ENCODE results near the gene RGMB.

Gene RGMB

DNA sequence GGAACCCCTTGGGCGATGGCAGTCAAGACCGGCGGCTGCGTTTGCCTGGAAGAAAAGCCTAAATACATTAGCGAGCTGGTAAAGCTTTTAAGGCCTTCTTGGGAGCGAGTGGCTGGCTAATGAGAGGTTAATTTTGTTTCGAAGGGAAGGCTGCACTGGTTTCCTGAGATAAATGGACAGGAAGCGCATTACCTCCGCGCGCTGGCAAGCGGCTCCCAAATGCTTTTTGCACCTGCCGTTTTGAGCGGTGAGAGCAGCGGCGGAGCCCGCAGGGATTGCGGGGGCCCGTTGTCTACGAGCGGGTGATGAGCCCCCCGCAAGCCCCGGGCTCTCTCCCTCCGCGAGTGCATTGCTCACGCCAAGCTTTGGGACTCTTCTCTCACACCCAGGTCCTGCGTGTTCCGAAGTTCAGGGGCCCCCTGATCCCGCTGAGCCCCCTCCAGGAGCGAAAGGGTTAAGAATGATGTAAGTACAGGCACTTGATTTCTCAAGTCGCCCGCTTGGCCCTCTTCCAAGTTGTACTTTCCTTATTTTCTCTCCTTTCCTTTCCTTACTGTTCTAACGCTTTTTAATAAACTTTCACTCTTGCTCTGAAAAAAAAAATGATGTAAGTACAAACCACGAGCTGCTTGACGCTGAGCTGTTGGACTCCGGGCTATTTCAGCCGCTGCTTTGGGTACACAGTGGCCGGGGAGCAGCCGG lies 3.1 kb upstream of the RGMB start (continued):
- TF ChIP-seq, protein P1, sequence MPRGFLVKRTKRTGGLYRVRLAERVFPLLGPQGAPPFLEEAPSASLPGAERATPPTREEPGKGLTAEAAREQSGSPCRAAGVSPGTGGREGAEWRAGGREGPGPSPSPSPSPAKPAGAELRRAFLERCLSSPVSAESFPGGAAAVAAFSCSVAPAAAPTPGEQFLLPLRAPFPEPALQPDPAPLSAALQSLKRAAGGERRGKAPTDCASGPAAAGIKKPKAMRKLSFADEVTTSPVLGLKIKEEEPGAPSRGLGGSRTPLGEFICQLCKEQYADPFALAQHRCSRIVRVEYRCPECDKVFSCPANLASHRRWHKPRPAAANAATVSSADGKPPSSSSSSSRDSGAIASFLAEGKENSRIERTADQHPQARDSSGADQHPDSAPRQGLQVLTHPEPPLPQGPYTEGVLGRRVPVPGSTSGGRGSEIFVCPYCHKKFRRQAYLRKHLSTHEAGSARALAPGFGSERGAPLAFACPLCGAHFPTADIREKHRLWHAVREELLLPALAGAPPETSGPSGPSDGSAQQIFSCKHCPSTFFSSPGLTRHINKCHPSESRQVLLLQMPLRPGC (tag by site-specific recombination; IDR thresholded peaks at IDR 0.05): peak; percentile 72; the same call in 1 of the 2 replicates
- TF ChIP-seq ZNF19 (tag by site-specific recombination; IDR thresholded peaks at IDR 0.05; ENCODE audit: low read depth) (no peak), GLIS1 (tag by site-specific recombination; IDR thresholded peaks at IDR 0.05) (no peak; the same call in 1 of the 2 replicates), ZNF610 (tag by site-specific recombination; IDR thresholded peaks at IDR 0.05; ENCODE audit: borderline replicate concordance) (no peak), TCF7L2 (IDR thresholded peaks at IDR 0.05; ENCODE audit: borderline replicate concordance, low read depth, low read length) (no peak), KLF10 (tag by site-specific recombination; IDR thresholded peaks at IDR 0.05) (no peak), ZNF777 (tag by site-specific recombination; IDR thresholded peaks at IDR 0.05; ENCODE audit: borderline replicate concordance) (no peak), ZNF555 (tag by site-specific recombination; conservative IDR thresholded peaks at IDR 0.05) (no peak), ZNF292 (tag by site-specific recombination; IDR thresholded peaks at IDR 0.05; ENCODE audit: borderline replicate concordance, low read depth) (no peak), OSR2 (tag by site-specific recombination; IDR thresholded peaks at IDR 0.05) (no peak), ZNF707 (tag by site-specific recombination; IDR thresholded peaks at IDR 0.05) (no peak), SCRT2 (tag by site-specific recombination; IDR thresholded peaks at IDR 0.05) (no peak), REPIN1 (tag by site-specific recombination; IDR thresholded peaks at IDR 0.05; ENCODE audit: low read depth) (no peak), ZNF830 (tag by site-specific recombination; IDR thresholded peaks at IDR 0.05; ENCODE audit: low read depth) (no peak), ZNF175 (tag by site-specific recombination; IDR thresholded peaks at IDR 0.05) (no peak), SETDB1 (IDR thresholded peaks at IDR 0.05; ENCODE audit: insufficient read length, low read length) (no peak), ZNF560 (tag by site-specific recombination; IDR thresholded peaks at IDR 0.05; ENCODE audit: borderline replicate concordance) (no peak), ZNF266 (tag by site-specific recombination; IDR thresholded peaks at IDR 0.05; ENCODE audit: low read depth) (no peak), SALL2 (tag by site-specific recombination; IDR thresholded peaks at IDR 0.05; ENCODE audit: borderline replicate concordance) (no peak), ZNF169 (tag by site-specific recombination; IDR thresholded peaks at IDR 0.05) (no peak), SCRT1 (tag by site-specific recombination; IDR thresholded peaks at IDR 0.05; ENCODE audit: borderline replicate concordance) (no peak), ZNF416 (tag by site-specific recombination; IDR thresholded peaks at IDR 0.05) (no peak), FEZF1 (tag by site-specific recombination; IDR thresholded peaks at IDR 0.05) (peak; percentile 67), ZNF133 (tag by site-specific recombination; IDR thresholded peaks at IDR 0.05) (no peak), KLF16 (tag by site-specific recombination; IDR thresholded peaks at IDR 0.05) (no peak), SP7 (tag by site-specific recombination; IDR thresholded peaks at IDR 0.05) (peak; percentile 81)
- TF ChIP-seq, protein P2, sequence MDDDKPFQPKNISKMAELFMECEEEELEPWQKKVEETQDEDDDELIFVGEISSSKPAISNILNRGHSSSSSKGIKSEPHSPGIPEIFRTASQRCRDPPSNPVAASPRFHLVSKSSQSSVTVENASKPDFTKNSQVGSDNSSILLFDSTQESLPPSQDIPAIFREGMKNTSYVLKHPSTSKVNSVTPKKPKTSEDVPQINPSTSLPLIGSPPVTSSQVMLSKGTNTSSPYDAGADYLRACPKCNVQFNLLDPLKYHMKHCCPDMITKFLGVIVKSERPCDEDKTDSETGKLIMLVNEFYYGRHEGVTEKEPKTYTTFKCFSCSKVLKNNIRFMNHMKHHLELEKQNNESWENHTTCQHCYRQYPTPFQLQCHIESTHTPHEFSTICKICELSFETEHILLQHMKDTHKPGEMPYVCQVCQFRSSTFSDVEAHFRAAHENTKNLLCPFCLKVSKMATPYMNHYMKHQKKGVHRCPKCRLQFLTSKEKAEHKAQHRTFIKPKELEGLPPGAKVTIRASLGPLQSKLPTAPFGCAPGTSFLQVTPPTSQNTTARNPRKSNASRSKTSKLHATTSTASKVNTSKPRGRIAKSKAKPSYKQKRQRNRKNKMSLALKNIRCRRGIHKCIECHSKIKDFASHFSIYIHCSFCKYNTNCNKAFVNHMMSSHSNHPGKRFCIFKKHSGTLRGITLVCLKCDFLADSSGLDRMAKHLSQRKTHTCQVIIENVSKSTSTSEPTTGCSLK (tag by site-specific recombination; IDR thresholded peaks at IDR 0.05): no peak
- TF ChIP-seq, protein P3, sequence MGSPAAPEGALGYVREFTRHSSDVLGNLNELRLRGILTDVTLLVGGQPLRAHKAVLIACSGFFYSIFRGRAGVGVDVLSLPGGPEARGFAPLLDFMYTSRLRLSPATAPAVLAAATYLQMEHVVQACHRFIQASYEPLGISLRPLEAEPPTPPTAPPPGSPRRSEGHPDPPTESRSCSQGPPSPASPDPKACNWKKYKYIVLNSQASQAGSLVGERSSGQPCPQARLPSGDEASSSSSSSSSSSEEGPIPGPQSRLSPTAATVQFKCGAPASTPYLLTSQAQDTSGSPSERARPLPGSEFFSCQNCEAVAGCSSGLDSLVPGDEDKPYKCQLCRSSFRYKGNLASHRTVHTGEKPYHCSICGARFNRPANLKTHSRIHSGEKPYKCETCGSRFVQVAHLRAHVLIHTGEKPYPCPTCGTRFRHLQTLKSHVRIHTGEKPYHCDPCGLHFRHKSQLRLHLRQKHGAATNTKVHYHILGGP (tag by site-specific recombination; IDR thresholded peaks at IDR 0.05): no peak
- TF ChIP-seq, protein P4, sequence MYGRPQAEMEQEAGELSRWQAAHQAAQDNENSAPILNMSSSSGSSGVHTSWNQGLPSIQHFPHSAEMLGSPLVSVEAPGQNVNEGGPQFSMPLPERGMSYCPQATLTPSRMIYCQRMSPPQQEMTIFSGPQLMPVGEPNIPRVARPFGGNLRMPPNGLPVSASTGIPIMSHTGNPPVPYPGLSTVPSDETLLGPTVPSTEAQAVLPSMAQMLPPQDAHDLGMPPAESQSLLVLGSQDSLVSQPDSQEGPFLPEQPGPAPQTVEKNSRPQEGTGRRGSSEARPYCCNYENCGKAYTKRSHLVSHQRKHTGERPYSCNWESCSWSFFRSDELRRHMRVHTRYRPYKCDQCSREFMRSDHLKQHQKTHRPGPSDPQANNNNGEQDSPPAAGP (tag by site-specific recombination; IDR thresholded peaks at IDR 0.05): peak; percentile 53; the same call in 1 of the 2 replicates
- TF ChIP-seq, protein P5, sequence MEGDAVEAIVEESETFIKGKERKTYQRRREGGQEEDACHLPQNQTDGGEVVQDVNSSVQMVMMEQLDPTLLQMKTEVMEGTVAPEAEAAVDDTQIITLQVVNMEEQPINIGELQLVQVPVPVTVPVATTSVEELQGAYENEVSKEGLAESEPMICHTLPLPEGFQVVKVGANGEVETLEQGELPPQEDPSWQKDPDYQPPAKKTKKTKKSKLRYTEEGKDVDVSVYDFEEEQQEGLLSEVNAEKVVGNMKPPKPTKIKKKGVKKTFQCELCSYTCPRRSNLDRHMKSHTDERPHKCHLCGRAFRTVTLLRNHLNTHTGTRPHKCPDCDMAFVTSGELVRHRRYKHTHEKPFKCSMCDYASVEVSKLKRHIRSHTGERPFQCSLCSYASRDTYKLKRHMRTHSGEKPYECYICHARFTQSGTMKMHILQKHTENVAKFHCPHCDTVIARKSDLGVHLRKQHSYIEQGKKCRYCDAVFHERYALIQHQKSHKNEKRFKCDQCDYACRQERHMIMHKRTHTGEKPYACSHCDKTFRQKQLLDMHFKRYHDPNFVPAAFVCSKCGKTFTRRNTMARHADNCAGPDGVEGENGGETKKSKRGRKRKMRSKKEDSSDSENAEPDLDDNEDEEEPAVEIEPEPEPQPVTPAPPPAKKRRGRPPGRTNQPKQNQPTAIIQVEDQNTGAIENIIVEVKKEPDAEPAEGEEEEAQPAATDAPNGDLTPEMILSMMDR (tag by site-specific recombination; IDR thresholded peaks at IDR 0.05): no peak
- TF ChIP-seq, protein P6, sequence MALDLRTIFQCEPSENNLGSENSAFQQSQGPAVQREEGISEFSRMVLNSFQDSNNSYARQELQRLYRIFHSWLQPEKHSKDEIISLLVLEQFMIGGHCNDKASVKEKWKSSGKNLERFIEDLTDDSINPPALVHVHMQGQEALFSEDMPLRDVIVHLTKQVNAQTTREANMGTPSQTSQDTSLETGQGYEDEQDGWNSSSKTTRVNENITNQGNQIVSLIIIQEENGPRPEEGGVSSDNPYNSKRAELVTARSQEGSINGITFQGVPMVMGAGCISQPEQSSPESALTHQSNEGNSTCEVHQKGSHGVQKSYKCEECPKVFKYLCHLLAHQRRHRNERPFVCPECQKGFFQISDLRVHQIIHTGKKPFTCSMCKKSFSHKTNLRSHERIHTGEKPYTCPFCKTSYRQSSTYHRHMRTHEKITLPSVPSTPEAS (tag by site-specific recombination; IDR thresholded peaks at IDR 0.05): no peak

All from HEK293 (cell line).